Fibroblast of villous mesenchyme (primary cell): ENCODE results near the gene ZFHX3. TPM values are rescaled to one million over a fixed set of nuclear protein-coding genes. Genes with fewer than 3 reads are reported as not detected.

Experiments
- DNase-seq: peaks from one replicate; pipeline ENCODE4 v3.0.0-alpha.2; 2010; ENCODE audit warnings: low read depth
- H3K4me3 ChIP-seq: 2 replicates; pipeline ENCODE4 v1.5.1; 2011; ENCODE audit warnings: low read depth, mild to moderate bottlenecking, low read length
- CTCF ChIP-seq: IDR thresholded peaks from 2 replicates; pipeline ENCODE4 v1.5.1; 2012; ENCODE audit warnings: low read depth, mild to moderate bottlenecking, low read length; ENCODE audit not compliant: insufficient read depth
- total RNA-seq: library from RNA; depleted of rRNA; stranded (reverse); fragments of >200 nt; gene quantifications from 2 replicates; pipeline ENCODE4 v1.2.3, GENCODE V29; 2012

Gene ZFHX3
- total RNA-seq, 1 donor: 3.9 TPM

DNA sequence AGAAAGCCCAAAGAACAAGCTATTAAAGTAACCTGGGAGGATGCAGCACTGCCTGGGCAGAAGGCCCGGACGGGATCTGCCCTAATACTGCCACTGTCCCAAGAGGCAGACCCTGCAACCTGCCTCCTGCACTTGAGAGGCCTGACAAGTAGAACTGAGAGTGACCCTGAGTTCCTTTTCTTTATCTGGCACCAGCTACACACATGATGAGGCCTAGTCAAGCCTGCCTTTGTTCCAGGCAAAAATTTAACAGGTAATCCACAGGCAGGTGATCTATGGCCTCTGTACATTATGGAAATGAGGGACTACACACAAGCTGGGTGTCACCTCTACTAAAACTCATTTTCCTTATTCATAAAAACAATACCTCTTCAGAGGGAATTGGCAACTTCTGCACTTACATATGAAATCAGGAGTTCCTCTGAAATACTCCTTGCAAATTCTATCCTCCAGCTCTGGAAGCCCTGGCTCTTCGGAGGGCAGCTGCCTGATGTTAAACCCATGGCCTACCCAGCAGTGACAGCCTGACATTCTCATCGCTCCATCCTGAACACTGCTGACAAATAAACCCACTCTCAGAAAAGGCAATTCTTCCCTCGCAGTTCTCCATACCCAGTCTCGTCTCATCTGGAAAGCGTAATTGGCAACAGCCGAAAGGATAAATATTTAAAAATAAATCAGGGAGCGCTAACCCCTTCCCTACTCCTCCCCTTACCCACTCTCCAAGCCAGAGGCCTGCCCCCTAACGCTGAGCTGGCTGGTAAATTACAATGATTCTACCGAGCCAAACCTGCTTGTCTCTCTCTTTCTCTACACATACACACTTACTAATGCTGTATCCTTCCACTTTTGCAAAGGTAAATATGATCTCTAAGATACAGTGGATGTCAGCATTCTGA, 2.5 kb upstream of the ZFHX3 start:
- no peak for DNase-seq
- no peak overlapping the region for H3K4me3 ChIP-seq
- TF ChIP-seq CTCF: no peak

- no peak overlapping the region for H3K4me3 ChIP-seq
- DNase-seq: no peak
- no peak for TF ChIP-seq CTCF
Measured at GRCh38 chr16:73049511-73049910, 1.6 kb upstream of the ZFHX3 start.

- H3K4me3 ChIP-seq: no peak overlapping the region
- TF ChIP-seq CTCF: no peak
- no peak for DNase-seq
Measured at GRCh38 chr16:73049091-73049490, 1.2 kb upstream of the ZFHX3 start.

DNA sequence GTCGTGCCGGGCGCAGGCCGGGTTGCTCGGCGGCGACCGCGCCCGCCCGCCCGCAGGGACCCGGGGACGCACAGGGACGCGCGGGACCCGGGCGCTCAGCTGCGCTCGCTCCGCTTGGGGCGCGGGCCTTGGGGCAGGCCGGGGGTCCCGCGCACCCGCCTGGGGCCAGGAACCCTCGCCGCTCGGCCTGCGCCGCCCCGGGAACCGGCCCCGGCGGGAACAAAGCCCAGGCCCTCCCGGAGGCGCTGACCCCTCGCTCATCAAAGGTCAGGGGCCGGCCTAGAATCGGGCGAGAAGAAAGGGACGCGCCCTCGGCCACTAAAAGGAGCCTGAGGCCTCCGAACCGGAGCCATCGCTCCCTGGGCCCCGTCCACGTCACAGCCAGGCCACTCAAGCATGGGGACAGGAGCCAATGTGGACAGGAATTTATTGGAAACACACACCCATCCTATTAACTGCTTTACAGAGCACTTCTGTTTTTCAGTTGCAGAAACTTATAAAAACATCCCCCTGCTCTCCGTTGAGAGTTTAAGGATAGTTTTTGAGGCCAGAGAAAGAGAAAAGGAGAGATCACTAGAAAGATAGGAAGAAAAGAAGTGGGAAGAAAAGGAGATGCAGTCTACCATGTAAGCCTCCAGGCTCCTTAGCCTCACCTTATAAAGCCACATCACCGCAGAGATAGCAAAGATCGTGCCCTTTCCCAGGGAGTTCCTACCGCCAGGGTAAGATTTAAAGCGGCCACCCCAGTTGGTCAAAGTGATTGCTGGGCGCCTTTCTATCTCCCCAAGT, 558 bp upstream of the ZFHX3 start:
- DNase-seq: peak; percentile 41
- no peak for TF ChIP-seq CTCF
- peak overlapping the region; percentile 67 for H3K4me3 ChIP-seq

GRCh38 chr16:73047221-73047535, 750 bp downstream of the ZFHX3 start:
- no peak for DNase-seq
- no peak for TF ChIP-seq CTCF

GRCh38 chr16:73046849-73047214, 1.1 kb downstream of the ZFHX3 start:
- H3K4me3 ChIP-seq: no peak overlapping the region
- no peak for DNase-seq
- TF ChIP-seq CTCF: no peak

More at GRCh38 chr16:73047221-73047535, 750 bp downstream of the ZFHX3 start:
- H3K4me3 ChIP-seq: peak overlapping the region; percentile 67
